Measurements from ENCODE around the gene ANO6.

ANO6 gene

GRCh38 chr12:45425426-45425825, 209.5 kb downstream of the ANO6 start:
- ChIA-PET CTCF (no interaction called here), POLR2A (no interaction called here)
- 100% methylated on average over 1 of the region's 4 CpGs for WGBS (ENCODE audit: insufficient coverage)

GRCh38 chr12:45426294-45426693, 210.4 kb downstream of the ANO6 start:
- WGBS (ENCODE audit: insufficient coverage): 91% methylated on average over 4 of the region's 4 CpGs
- no peak overlapping the region for H3K4me3 ChIP-seq (ENCODE audit: control insufficient read depth in 1 of 7, extremely low read depth in 1 of 7, insufficient read depth in 4 of 7, low read depth in 2 of 7, low read length in 6 of 7)
- CTCF ChIA-PET: no interaction called here
- peaks cover 0 to 2% (median 0%) of the 10 kb centered on the region in 5 experiments for H3K9me3 ChIP-seq (ENCODE audit: control extremely low read depth in 1 of 5, control insufficient read depth in 4 of 5, insufficient read depth in 2 of 5, low read depth in 1 of 5, low read length in 4 of 5)
- no peak overlapping the region for H3K27ac ChIP-seq (ENCODE audit: insufficient read depth in 1 of 2, low read depth in 1 of 2, low read length in 2 of 2, poor library complexity in 1 of 2, severe bottlenecking in 2 of 2)
- peak in 1 of 3 donors; percentile 16 for DNase-seq
- no peaks in the 10 kb centered on the region for H3K27me3 ChIP-seq (replicated peaks in 2 of 5; ENCODE audit: control insufficient read depth in 4 of 5, insufficient read depth in 5 of 5, low read length in 4 of 5)
- POLR2A ChIA-PET: no interaction called here
- no peaks in the 10 kb centered on the region for H3K4me1 ChIP-seq (ENCODE audit: control extremely low read depth in 1 of 4, control insufficient read depth in 4 of 4, insufficient read depth in 4 of 4, low read length in 3 of 4)
- peaks cover 11 to 59% (median 24%) of the 10 kb centered on the region in 4 experiments for H3K36me3 ChIP-seq (ENCODE audit: control insufficient read depth in 4 of 4, insufficient read depth in 4 of 4, low read length in 3 of 4)

More at GRCh38 chr12:45425426-45425825, 209.5 kb downstream of the ANO6 start:
- Histone ChIP-seq H3K9me3 (ENCODE audit: control extremely low read depth in 1 of 5, control insufficient read depth in 4 of 5, insufficient read depth in 2 of 5, low read depth in 1 of 5, low read length in 4 of 5) (no peaks in the 10 kb centered on the region), H3K4me1 (ENCODE audit: control extremely low read depth in 1 of 4, control insufficient read depth in 4 of 4, insufficient read depth in 4 of 4, low read length in 3 of 4) (no peaks in the 10 kb centered on the region), H3K27me3 (replicated peaks in 2 of 5; ENCODE audit: control insufficient read depth in 4 of 5, insufficient read depth in 5 of 5, low read length in 4 of 5) (no peaks in the 10 kb centered on the region), H3K4me3 (ENCODE audit: control insufficient read depth in 1 of 7, extremely low read depth in 1 of 7, insufficient read depth in 4 of 7, low read depth in 2 of 7, low read length in 6 of 7) (no peak overlapping the region), H3K27ac (ENCODE audit: insufficient read depth in 1 of 2, low read depth in 1 of 2, low read length in 2 of 2, poor library complexity in 1 of 2, severe bottlenecking in 2 of 2) (no peak overlapping the region), H3K36me3 (ENCODE audit: control insufficient read depth in 4 of 4, insufficient read depth in 4 of 4, low read length in 3 of 4) (peaks cover 8 to 54% (median 22%) of the 10 kb centered on the region in 4 experiments)
- no peak for DNase-seq

GRCh38 chr12:45427042-45427441, 211.1 kb downstream of the ANO6 start:
- Histone ChIP-seq H3K4me1 (ENCODE audit: control extremely low read depth in 1 of 4, control insufficient read depth in 4 of 4, insufficient read depth in 4 of 4, low read length in 3 of 4) (no peaks in the 10 kb centered on the region), H3K36me3 (ENCODE audit: control insufficient read depth in 4 of 4, insufficient read depth in 4 of 4, low read length in 3 of 4) (peaks cover 14 to 60% (median 23%) of the 10 kb centered on the region in 4 experiments), H3K9me3 (ENCODE audit: control extremely low read depth in 1 of 5, control insufficient read depth in 4 of 5, insufficient read depth in 2 of 5, low read depth in 1 of 5, low read length in 4 of 5) (peaks cover 0 to 6% (median 0%) of the 10 kb centered on the region in 5 experiments), H3K4me3 (ENCODE audit: control insufficient read depth in 1 of 7, extremely low read depth in 1 of 7, insufficient read depth in 4 of 7, low read depth in 2 of 7, low read length in 6 of 7) (no peak overlapping the region), H3K27ac (ENCODE audit: insufficient read depth in 1 of 2, low read depth in 1 of 2, low read length in 2 of 2, poor library complexity in 1 of 2, severe bottlenecking in 2 of 2) (no peak overlapping the region), H3K27me3 (replicated peaks in 2 of 5; ENCODE audit: control insufficient read depth in 4 of 5, insufficient read depth in 5 of 5, low read length in 4 of 5) (no peaks in the 10 kb centered on the region)
- CTCF ChIA-PET: no interaction called here
- no peak for DNase-seq
- 94% methylated on average over 2 of the region's 4 CpGs for WGBS (ENCODE audit: insufficient coverage)
- POLR2A ChIA-PET: interaction anchor here (0.7 kb wide), 1 partner anchor 94 kb away, joined by 4 read pairs; no protein-coding TSS in a partner anchor

- H3K4me1 ChIP-seq (ENCODE audit: control extremely low read depth in 1 of 4, control insufficient read depth in 4 of 4, insufficient read depth in 4 of 4, low read length in 3 of 4): no peaks in the 10 kb centered on the region
- H3K36me3 ChIP-seq (ENCODE audit: control insufficient read depth in 4 of 4, insufficient read depth in 4 of 4, low read length in 3 of 4): peaks cover 10 to 54% (median 15%) of the 10 kb centered on the region in 4 experiments
- POLR2A ChIA-PET: no interaction called here
- no peak overlapping the region for H3K4me3 ChIP-seq (ENCODE audit: control insufficient read depth in 1 of 7, extremely low read depth in 1 of 7, insufficient read depth in 4 of 7, low read depth in 2 of 7, low read length in 6 of 7)
- H3K27me3 ChIP-seq (replicated peaks in 2 of 5; ENCODE audit: control insufficient read depth in 4 of 5, insufficient read depth in 5 of 5, low read length in 4 of 5): no peaks in the 10 kb centered on the region
- H3K9me3 ChIP-seq (ENCODE audit: control extremely low read depth in 1 of 5, control insufficient read depth in 4 of 5, insufficient read depth in 2 of 5, low read depth in 1 of 5, low read length in 4 of 5): peaks cover 0 to 6% (median 1%) of the 10 kb centered on the region in 5 experiments
- CTCF ChIA-PET: no interaction called here
- no CpG with 5 or more reads among the region's 1 CpG for WGBS (ENCODE audit: insufficient coverage)
- DNase-seq: no peak
- H3K27ac ChIP-seq (ENCODE audit: insufficient read depth in 1 of 2, low read depth in 1 of 2, low read length in 2 of 2, poor library complexity in 1 of 2, severe bottlenecking in 2 of 2): no peak overlapping the region
Observed at GRCh38 chr12:45429831-45430230, 213.9 kb downstream of the ANO6 start.

GRCh38 chr12:45431126-45431525, 215.2 kb downstream of the ANO6 start:
- WGBS (ENCODE audit: insufficient coverage): 100% methylated on average over 2 of the region's 5 CpGs
- peaks cover 0 to 6% (median 3%) of the 10 kb centered on the region in 4 experiments for H3K4me1 ChIP-seq (ENCODE audit: control extremely low read depth in 1 of 4, control insufficient read depth in 4 of 4, insufficient read depth in 4 of 4, low read length in 3 of 4)
- CTCF ChIA-PET: no interaction called here

GRCh38 chr12:45432710-45433109, 216.8 kb downstream of the ANO6 start:
- Histone ChIP-seq H3K9me3 (ENCODE audit: control extremely low read depth in 1 of 5, control insufficient read depth in 4 of 5, insufficient read depth in 2 of 5, low read depth in 1 of 5, low read length in 4 of 5) (peaks cover 0 to 6% (median 1%) of the 10 kb centered on the region in 5 experiments), H3K36me3 (ENCODE audit: control insufficient read depth in 4 of 4, insufficient read depth in 4 of 4, low read length in 3 of 4) (peaks cover 7 to 38% (median 14%) of the 10 kb centered on the region in 4 experiments), H3K27me3 (replicated peaks in 2 of 5; ENCODE audit: control insufficient read depth in 4 of 5, insufficient read depth in 5 of 5, low read length in 4 of 5) (no peaks in the 10 kb centered on the region), H3K4me1 (ENCODE audit: control extremely low read depth in 1 of 4, control insufficient read depth in 4 of 4, insufficient read depth in 4 of 4, low read length in 3 of 4) (peaks cover 0 to 8% (median 3%) of the 10 kb centered on the region in 4 experiments), H3K27ac (ENCODE audit: insufficient read depth in 1 of 2, low read depth in 1 of 2, low read length in 2 of 2, poor library complexity in 1 of 2, severe bottlenecking in 2 of 2) (no peak overlapping the region), H3K4me3 (ENCODE audit: control insufficient read depth in 1 of 7, extremely low read depth in 1 of 7, insufficient read depth in 4 of 7, low read depth in 2 of 7, low read length in 6 of 7) (no peak overlapping the region)
- ChIA-PET POLR2A (no interaction called here), CTCF (no interaction called here)
- no peak for DNase-seq
- 94% methylated on average over 5 of the region's 5 CpGs for WGBS (ENCODE audit: insufficient coverage)

More at GRCh38 chr12:45431126-45431525, 215.2 kb downstream of the ANO6 start:
- Histone ChIP-seq H3K27me3 (replicated peaks in 2 of 5; ENCODE audit: control insufficient read depth in 4 of 5, insufficient read depth in 5 of 5, low read length in 4 of 5) (no peaks in the 10 kb centered on the region), H3K36me3 (ENCODE audit: control insufficient read depth in 4 of 4, insufficient read depth in 4 of 4, low read length in 3 of 4) (peaks cover 10 to 48% (median 15%) of the 10 kb centered on the region in 4 experiments), H3K27ac (ENCODE audit: insufficient read depth in 1 of 2, low read depth in 1 of 2, low read length in 2 of 2, poor library complexity in 1 of 2, severe bottlenecking in 2 of 2) (no peak overlapping the region), H3K4me3 (ENCODE audit: control insufficient read depth in 1 of 7, extremely low read depth in 1 of 7, insufficient read depth in 4 of 7, low read depth in 2 of 7, low read length in 6 of 7) (no peak overlapping the region), H3K9me3 (ENCODE audit: control extremely low read depth in 1 of 5, control insufficient read depth in 4 of 5, insufficient read depth in 2 of 5, low read depth in 1 of 5, low read length in 4 of 5) (peaks cover 0 to 6% (median 1%) of the 10 kb centered on the region in 5 experiments)
- POLR2A ChIA-PET: no interaction called here
- no peak for DNase-seq

- ChIA-PET POLR2A (no interaction called here), CTCF (no interaction called here)
- DNase-seq: no peak
- H3K36me3 ChIP-seq (ENCODE audit: control insufficient read depth in 4 of 4, insufficient read depth in 4 of 4, low read length in 3 of 4): peaks cover 7 to 38% (median 13%) of the 10 kb centered on the region in 4 experiments
- peaks cover 0 to 8% (median 3%) of the 10 kb centered on the region in 4 experiments for H3K4me1 ChIP-seq (ENCODE audit: control extremely low read depth in 1 of 4, control insufficient read depth in 4 of 4, insufficient read depth in 4 of 4, low read length in 3 of 4)
- H3K9me3 ChIP-seq (ENCODE audit: control extremely low read depth in 1 of 5, control insufficient read depth in 4 of 5, insufficient read depth in 2 of 5, low read depth in 1 of 5, low read length in 4 of 5): peaks cover 0 to 6% (median 1%) of the 10 kb centered on the region in 5 experiments
- 94% methylated on average over 5 of the region's 6 CpGs for WGBS (ENCODE audit: insufficient coverage)
- H3K27ac ChIP-seq (ENCODE audit: insufficient read depth in 1 of 2, low read depth in 1 of 2, low read length in 2 of 2, poor library complexity in 1 of 2, severe bottlenecking in 2 of 2): no peak overlapping the region
- H3K4me3 ChIP-seq (ENCODE audit: control insufficient read depth in 1 of 7, extremely low read depth in 1 of 7, insufficient read depth in 4 of 7, low read depth in 2 of 7, low read length in 6 of 7): no peak overlapping the region
- no peaks in the 10 kb centered on the region for H3K27me3 ChIP-seq (replicated peaks in 2 of 5; ENCODE audit: control insufficient read depth in 4 of 5, insufficient read depth in 5 of 5, low read length in 4 of 5)
Observed at GRCh38 chr12:45433441-45433868, 217.6 kb downstream of the ANO6 start.

Data from common myeloid progenitor, CD34-positive (primary cell).